Measurements from ENCODE around the gene ZNF221. TPM values are rescaled to one million over a fixed set of nuclear protein-coding genes. Genes with fewer than 3 reads are reported as not detected.

The ZNF221 gene
- total RNA-seq, 1 donor from 2014 or later: 2.6 TPM

DNA sequence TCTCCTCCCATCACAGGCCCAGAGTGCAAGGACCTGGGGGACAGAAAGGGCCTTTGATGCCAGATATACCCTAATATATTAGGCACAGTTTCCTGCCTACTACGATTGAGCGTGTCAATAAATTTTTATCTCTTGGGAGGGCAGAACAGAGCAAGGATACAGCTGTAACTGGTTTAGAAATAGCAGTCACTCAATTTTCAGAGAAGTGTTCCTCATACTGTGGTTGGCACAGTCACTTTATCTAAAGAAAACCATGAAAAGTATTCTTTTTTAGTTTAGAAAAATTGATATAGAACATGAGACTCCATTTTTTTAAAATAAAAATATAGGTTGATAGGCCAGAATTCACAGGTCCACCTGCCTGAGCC, 32.5 kb downstream of the ZNF221 start:
- CTCF ChIA-PET: no interaction called here
- no peak overlapping the region for H3K27ac Mint-ChIP-seq
- POLR2A ChIA-PET: no interaction called here
- peaks cover 7% of the 10 kb centered on the region for H3K9me3 Mint-ChIP-seq
- no peaks in the 10 kb centered on the region for H3K27me3 Mint-ChIP-seq
- peak overlapping the region; percentile 95 for H3K4me3 Mint-ChIP-seq
- peak; percentile 9 for ATAC-seq (ENCODE audit: low read depth)
- peaks cover 4% of the 10 kb centered on the region for H3K36me3 Mint-ChIP-seq (ENCODE audit: low read depth)
- TF ChIP-seq, protein P1, sequence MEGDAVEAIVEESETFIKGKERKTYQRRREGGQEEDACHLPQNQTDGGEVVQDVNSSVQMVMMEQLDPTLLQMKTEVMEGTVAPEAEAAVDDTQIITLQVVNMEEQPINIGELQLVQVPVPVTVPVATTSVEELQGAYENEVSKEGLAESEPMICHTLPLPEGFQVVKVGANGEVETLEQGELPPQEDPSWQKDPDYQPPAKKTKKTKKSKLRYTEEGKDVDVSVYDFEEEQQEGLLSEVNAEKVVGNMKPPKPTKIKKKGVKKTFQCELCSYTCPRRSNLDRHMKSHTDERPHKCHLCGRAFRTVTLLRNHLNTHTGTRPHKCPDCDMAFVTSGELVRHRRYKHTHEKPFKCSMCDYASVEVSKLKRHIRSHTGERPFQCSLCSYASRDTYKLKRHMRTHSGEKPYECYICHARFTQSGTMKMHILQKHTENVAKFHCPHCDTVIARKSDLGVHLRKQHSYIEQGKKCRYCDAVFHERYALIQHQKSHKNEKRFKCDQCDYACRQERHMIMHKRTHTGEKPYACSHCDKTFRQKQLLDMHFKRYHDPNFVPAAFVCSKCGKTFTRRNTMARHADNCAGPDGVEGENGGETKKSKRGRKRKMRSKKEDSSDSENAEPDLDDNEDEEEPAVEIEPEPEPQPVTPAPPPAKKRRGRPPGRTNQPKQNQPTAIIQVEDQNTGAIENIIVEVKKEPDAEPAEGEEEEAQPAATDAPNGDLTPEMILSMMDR (IDR thresholded peaks at IDR 0.05): no peak
- no peak for DNase-seq
- intact Hi-C loops (cut with micrococcal nuclease): no loop called here
- peaks cover 10% of the 10 kb centered on the region for H3K4me1 Mint-ChIP-seq

DNA sequence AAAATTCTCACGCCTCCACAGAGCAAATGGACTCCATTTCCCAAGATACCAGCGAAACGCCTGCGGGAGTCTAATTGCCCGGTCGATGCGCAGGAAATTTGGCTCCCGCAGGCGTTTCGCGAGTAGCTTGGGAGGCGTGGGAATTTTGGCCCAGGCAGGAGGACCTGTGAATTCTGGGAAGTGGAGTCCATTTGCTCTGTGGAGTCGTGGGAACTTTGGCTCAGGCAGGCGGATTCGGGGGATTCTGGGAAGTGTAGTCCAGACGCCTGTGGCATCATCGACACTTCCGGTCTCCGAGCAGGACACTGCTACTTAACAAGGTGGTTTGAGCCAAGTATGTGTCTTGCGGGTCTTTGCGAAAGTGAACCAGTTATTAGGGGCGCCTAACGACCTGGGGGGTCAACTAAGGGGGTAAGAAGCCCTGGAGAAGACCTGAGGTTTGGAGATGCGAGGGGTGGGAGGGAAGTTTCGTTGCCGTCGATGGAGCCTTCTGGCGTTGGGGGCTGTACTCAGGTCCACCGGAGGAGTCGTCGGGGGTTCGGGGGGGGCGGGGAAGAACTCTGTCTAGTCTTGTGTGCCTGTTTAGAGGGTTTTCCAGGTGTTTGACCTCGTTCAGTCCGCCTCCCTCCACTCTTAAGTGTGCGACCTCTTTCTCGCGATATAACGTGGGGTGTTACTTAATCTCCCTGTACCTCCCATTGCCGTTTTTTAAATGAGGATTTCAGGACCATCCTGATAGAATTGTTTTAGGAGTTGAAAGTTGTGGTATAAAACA, 33.1 kb downstream of the ZNF221 start, which contains the start of gene ZNF155:
Gene ZNF155 (plus strand): TSS at position 277 of the 775 bp plus-strand sequence. CDS start 4,356 bp downstream, outside the sequence.
- Mint-ChIP-seq H3K9me3 (peaks cover 6% of the 10 kb centered on the region), H3K4me1 (peaks cover 10% of the 10 kb centered on the region), H3K27ac (peak within 1 kb of the TSS; percentile 86), H3K4me3 (peak within 1 kb of the TSS; percentile 95), H3K36me3 (ENCODE audit: low read depth) (peaks cover 10% of the 10 kb centered on the region), H3K27me3 (no peaks in the 10 kb centered on the region)
- peak; percentile 57 for DNase-seq
- TF ChIP-seq, protein P1 (IDR thresholded peaks at IDR 0.05): no peak
- ATAC-seq (ENCODE audit: low read depth): peak; percentile 91
- intact Hi-C loops (cut with micrococcal nuclease): loop anchor here (1.0 kb wide), 1 partner anchor 110 kb away; the partner anchor contains the start of gene ZNF224
- ChIA-PET POLR2A (no interaction called here), CTCF (no interaction called here)

DNA sequence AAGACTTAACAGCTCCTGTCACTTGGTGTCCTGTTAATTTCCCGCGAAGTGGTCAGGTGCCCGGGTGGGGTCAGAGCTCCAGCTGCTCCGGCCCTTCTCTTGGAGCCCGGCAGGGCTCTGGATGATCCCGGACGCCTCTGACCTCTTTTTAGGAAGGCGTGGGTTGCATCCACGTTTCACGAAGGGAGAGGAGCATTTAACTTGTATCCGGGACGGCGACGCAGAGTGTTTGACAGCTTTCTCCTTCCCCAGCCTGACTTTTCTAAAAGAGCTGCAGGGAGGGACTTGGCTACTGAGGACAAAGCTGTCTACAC, 33.6 kb downstream of the ZNF221 start:
- H3K27me3 Mint-ChIP-seq: no peaks in the 10 kb centered on the region
- H3K4me3 Mint-ChIP-seq: peak overlapping the region; percentile 95
- TF ChIP-seq, protein P1 (IDR thresholded peaks at IDR 0.05): no peak
- peaks cover 10% of the 10 kb centered on the region for H3K4me1 Mint-ChIP-seq
- POLR2A ChIA-PET: no interaction called here
- peaks cover 4% of the 10 kb centered on the region for H3K9me3 Mint-ChIP-seq
- CTCF ChIA-PET: no interaction called here
- H3K27ac Mint-ChIP-seq: peak overlapping the region; percentile 86
- no peak for ATAC-seq (ENCODE audit: low read depth)
- intact Hi-C loops (cut with micrococcal nuclease): loop anchor here (1.0 kb wide), 1 partner anchor 110 kb away; the partner anchor contains the start of gene ZNF224
- no peak for DNase-seq
- H3K36me3 Mint-ChIP-seq (ENCODE audit: low read depth): peaks cover 15% of the 10 kb centered on the region

DNA sequence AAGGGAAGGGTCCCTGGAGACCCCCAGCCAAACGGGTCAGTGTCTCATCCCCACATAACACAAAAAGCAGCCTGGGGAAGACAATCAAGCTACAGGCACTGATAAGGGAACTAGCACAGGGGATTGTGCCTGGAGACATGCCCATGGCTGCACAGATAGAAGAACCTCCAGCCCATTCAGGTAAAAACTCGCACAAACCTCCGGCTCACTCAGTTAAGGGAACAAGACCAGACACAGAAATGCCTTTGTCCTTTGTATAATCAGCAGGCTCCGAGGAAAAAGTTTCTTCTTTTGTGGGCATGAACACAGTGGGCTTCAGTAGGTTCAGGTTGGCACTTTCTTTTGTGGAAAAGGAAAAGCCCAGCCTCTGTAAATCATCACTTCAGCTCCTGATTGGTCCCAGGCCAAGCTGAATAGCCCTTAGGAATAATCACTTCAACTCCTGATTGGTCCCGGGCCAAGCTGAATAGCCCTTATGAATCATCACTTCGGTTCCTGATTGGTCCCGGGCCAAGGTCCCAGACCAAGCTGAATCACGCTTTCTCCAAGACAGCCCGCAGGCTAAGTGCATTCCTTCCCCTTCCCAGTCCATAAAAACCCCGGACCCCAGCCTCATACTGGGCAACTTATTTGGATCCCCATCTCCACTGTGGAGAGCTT, 46.7 kb downstream of the ZNF221 start:
- H3K4me1 Mint-ChIP-seq: peaks cover 9% of the 10 kb centered on the region
- POLR2A ChIA-PET: no interaction called here

DNA sequence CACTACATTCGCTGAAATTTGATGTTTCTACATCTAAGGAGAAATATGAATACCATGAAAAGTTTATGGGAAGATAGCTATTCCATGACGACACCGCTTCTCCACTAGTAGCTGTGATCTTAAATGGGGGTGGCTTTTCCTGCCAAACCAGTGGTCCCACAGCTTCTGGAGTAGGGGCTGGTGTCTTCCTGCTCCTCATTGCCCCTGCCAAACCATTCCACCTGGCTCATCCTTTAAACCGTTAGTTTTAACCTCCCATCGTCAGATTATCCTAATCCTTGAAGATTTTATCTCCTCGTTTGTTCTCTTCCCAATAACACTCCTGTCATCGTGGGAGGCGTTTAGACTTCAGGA, 51.2 kb downstream of the ZNF221 start:
- peaks cover 37% of the 10 kb centered on the region for H3K36me3 Mint-ChIP-seq (ENCODE audit: low read depth)
- CTCF ChIA-PET: no interaction called here
- intact Hi-C loops (cut with micrococcal nuclease): loop anchor here (1.0 to 5.0 kb wide), 12 partner anchors 23 to 500 kb away; partner anchors contain the start of genes ZNF180, ZNF221, ZNF222 and ZNF225
- TF ChIP-seq, protein P1 (IDR thresholded peaks at IDR 0.05): no peak
- POLR2A ChIA-PET: interaction anchor here (1.4 to 2.6 kb wide), 2 partner anchors 67 to 70 kb away, joined by 3 to 10 read pairs; partner anchors contain the start of genes ZNF284 and ZNF45
- peak overlapping the region; percentile 99 for H3K4me3 Mint-ChIP-seq
- H3K27ac Mint-ChIP-seq: peak overlapping the region; percentile 93
- peaks cover 18% of the 10 kb centered on the region for H3K9me3 Mint-ChIP-seq
- H3K27me3 Mint-ChIP-seq: no peaks in the 10 kb centered on the region
- DNase-seq (no peak), ATAC-seq (ENCODE audit: low read depth) (no peak)
- H3K4me1 Mint-ChIP-seq: peaks cover 17% of the 10 kb centered on the region

More for the DNA sequence above, 46.7 kb downstream of the ZNF221 start:
- H3K27me3 Mint-ChIP-seq: no peaks in the 10 kb centered on the region
- intact Hi-C loops (cut with micrococcal nuclease): no loop called here
- CTCF ChIA-PET: no interaction called here
- peaks cover 44% of the 10 kb centered on the region for H3K36me3 Mint-ChIP-seq (ENCODE audit: low read depth)
- no peak overlapping the region for H3K27ac Mint-ChIP-seq
- H3K4me3 Mint-ChIP-seq: no peak overlapping the region
- peaks cover 17% of the 10 kb centered on the region for H3K9me3 Mint-ChIP-seq
- TF ChIP-seq, protein P1 (IDR thresholded peaks at IDR 0.05): no peak
- DNase-seq: no peak
- ATAC-seq (ENCODE audit: low read depth): no peak
